ENCODE results near the gene SUFU.

SUFU gene

GRCh38 chr10:102597131-102597991, 93.6 kb downstream of the SUFU start:
- DNase-seq (ENCODE audit: low read depth) = no peak

- no peak for DNase-seq (ENCODE audit: low read depth)
Measured at GRCh38 chr10:102598243-102598642, 94.5 kb downstream of the SUFU start.

- DNase-seq (ENCODE audit: low read depth) = no peak
Measured at GRCh38 chr10:102599565-102600327, 96.0 kb downstream of the SUFU start.

GRCh38 chr10:102600816-102601215, 97.0 kb downstream of the SUFU start:
- no peak for DNase-seq (ENCODE audit: low read depth)

GRCh38 chr10:102601639-102602038, 97.9 kb downstream of the SUFU start:
- DNase-seq (ENCODE audit: low read depth) = no peak

- no peak for DNase-seq (ENCODE audit: low read depth)
Measured at GRCh38 chr10:102602272-102603045, 98.7 kb downstream of the SUFU start.

GRCh38 chr10:102603946-102604345, 100.2 kb downstream of the SUFU start:
- DNase-seq (ENCODE audit: low read depth) = no peak

- DNase-seq (ENCODE audit: low read depth) = no peak
Measured at GRCh38 chr10:102604439-102604841, 100.7 kb downstream of the SUFU start.

- no peak for DNase-seq (ENCODE audit: low read depth)
Measured at GRCh38 chr10:102605712-102606111, 101.9 kb downstream of the SUFU start.

- no peak for DNase-seq (ENCODE audit: low read depth)
Measured at GRCh38 chr10:102608487-102608886, 104.7 kb downstream of the SUFU start.

- no peak for DNase-seq (ENCODE audit: low read depth)
Measured at GRCh38 chr10:102610441-102610887, 106.7 kb downstream of the SUFU start.

- no peak for DNase-seq (ENCODE audit: low read depth)
Measured at GRCh38 chr10:102611514-102612087, 107.8 kb downstream of the SUFU start.

- peak; percentile 47 for DNase-seq (ENCODE audit: low read depth)
Measured at GRCh38 chr10:102612964-102613275, 109.1 kb downstream of the SUFU start.

- no peak for DNase-seq (ENCODE audit: low read depth)
Measured at GRCh38 chr10:102613286-102613685, 109.5 kb downstream of the SUFU start.

GRCh38 chr10:102613785-102614184, 110.0 kb downstream of the SUFU start:
- DNase-seq (ENCODE audit: low read depth) = no peak

GRCh38 chr10:102614888-102615287, 111.1 kb downstream of the SUFU start:
- no peak for DNase-seq (ENCODE audit: low read depth)

- no peak for DNase-seq (ENCODE audit: low read depth)
Measured at GRCh38 chr10:102615361-102615760, 111.6 kb downstream of the SUFU start.

GRCh38 chr10:102616066-102616770, 112.4 kb downstream of the SUFU start:
- DNase-seq (ENCODE audit: low read depth) = no peak

- DNase-seq (ENCODE audit: low read depth) = no peak
Measured at GRCh38 chr10:102617041-102617440, 113.3 kb downstream of the SUFU start.

GRCh38 chr10:102617816-102618215, 114.0 kb downstream of the SUFU start:
- DNase-seq (ENCODE audit: low read depth) = no peak

GRCh38 chr10:102619281-102619981, 115.7 kb downstream of the SUFU start:
- DNase-seq (ENCODE audit: low read depth) = no peak

Data from T-helper 22 cell (primary cell).